Astrocyte of the spinal cord (primary cell): ENCODE data around the gene CHERP.
"Not testable (repeated sequence)": the region's sequence is repeated elsewhere in the genome, so short reads cannot be mapped to it uniquely, and the experiment has no call there.

Experiments
- DNase-seq: peaks from one replicate; pipeline ENCODE4 v3.0.0; 2011; ENCODE audit warnings: low read depth, low spot score
- H3K4me3 ChIP-seq: 2 replicates; pipeline ENCODE4 v1.5.1; 2011; ENCODE audit warnings: low read depth, mild to moderate bottlenecking, low read length, moderate library complexity
- CTCF ChIP-seq: IDR thresholded peaks from 2 replicates; pipeline ENCODE4 v1.5.1; 2012; ENCODE audit warnings: low read depth, mild to moderate bottlenecking, low read length, inconsistent platforms
- in situ Hi-C: cut with HindIII; loops from 2 replicates; pipeline ENCODE4 v1.10.0; 2017; ENCODE audit warnings: low sequenced_read_pairs

Gene CHERP

GRCh38 chr19:16561382-16561781 lies 19.1 kb upstream of the CHERP start:
- no peak overlapping the region for H3K4me3 ChIP-seq
- in situ Hi-C loops, result no loop called here
- no peak for DNase-seq
- no peak for TF ChIP-seq CTCF

GRCh38 chr19:16559780-16560276 lies 17.6 kb upstream of the CHERP start:
- peak; percentile 28 for DNase-seq
- in situ Hi-C loops, result no loop called here
- H3K4me3 ChIP-seq, result no peak overlapping the region
- no peak for TF ChIP-seq CTCF

- no peak overlapping the region for H3K4me3 ChIP-seq
- no peak for TF ChIP-seq CTCF
- no peak for DNase-seq
- in situ Hi-C loops, result no loop called here
Measured at GRCh38 chr19:16554776-16555175, 12.5 kb upstream of the CHERP start.

GRCh38 chr19:16551902-16552301 lies 9.7 kb upstream of the CHERP start:
- in situ Hi-C loops, DNase-seq, H3K4me3 ChIP-seq: not testable (repeated sequence)

- in situ Hi-C loops, result no loop called here
- H3K4me3 ChIP-seq, result no peak overlapping the region
- DNase-seq, result no peak
- no peak for TF ChIP-seq CTCF
Measured at GRCh38 chr19:16548956-16549355, 6.7 kb upstream of the CHERP start.

GRCh38 chr19:16544473-16545231 lies 2.4 kb upstream of the CHERP start:
- no peak overlapping the region for H3K4me3 ChIP-seq
- in situ Hi-C loops, result no loop called here
- TF ChIP-seq CTCF, result no peak
- no peak for DNase-seq

GRCh38 chr19:16543734-16544133 lies 1.5 kb upstream of the CHERP start:
- in situ Hi-C loops, H3K4me3 ChIP-seq, DNase-seq: not testable (repeated sequence)
